TTC549 (cell line): Measurements from ENCODE around the gene CTR9.
"Not testable (repeated sequence)": the region's sequence is repeated elsewhere in the genome, so short reads cannot be mapped to it uniquely, and the experiment has no call there.

Experiments used
- FAIRE-seq: peaks from 2 replicates; lab custom pipeline; 2012; peaks lifted over from hg19 to GRCh38; lab: Jason Lieb, UNC

CTR9 gene

DNA sequence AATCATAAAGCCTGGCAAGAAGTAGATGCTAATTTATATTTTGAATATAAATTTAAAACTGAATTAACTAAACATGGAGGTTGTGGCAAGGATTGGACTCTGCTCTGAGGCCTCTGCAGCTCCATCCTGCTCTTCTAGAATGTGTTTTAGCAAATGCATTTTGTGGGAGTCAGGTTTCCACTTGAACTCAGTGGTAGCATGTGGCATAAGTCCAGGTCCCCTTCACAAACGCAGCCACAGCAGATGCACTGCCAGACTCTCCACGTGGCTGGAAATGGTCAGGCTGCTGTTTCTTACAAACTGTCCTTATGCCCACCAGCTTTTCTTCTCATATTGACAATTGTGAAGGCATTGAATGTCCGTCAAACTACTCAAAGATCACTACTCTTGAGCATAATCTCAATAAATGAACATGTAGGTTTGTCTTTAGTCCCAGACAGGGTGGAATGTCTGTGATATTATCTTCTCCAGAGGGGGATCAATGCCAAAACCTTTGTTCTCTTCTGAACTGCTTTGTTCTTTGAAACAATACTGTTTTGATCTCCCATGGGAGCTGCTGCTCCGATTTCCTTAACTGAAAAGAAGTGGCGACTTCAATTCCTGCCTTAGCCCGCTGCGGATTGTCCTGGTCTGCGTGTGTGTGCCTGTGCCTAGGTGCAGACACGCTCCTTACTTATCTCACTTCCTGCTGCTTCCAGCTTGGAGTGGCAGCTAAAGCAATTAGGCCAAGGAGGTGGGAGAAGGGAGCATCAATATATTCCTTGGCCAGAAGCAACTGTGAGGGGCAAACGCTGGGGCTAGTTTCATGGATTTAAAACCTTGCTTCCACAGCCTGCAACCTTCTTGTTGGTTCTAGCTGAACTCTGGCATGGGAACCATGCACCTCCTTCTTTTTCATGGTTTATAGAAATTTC lies 33.4 kb downstream of the CTR9 start:
- FAIRE-seq, result no peak

DNA sequence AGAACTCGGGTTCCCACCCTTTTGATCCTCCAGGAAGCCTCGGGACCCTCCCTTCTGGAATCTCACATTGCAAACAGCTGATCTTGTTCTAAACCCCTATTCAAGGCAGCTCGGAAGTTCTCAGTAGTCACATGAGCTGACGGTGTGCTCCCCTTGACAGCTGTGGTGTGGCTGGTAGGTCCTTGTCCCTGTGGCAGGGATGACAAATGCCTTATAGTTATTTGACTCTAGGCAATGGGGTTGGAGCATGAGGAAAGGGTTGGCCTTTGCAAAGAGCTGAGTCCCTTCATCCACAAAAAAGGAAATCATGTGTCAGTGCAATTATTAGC lies 34.1 kb downstream of the CTR9 start:
- no peak for FAIRE-seq

GRCh38 chr11:10786451-10786850 lies 35.4 kb downstream of the CTR9 start:
- FAIRE-seq, result no peak

DNA sequence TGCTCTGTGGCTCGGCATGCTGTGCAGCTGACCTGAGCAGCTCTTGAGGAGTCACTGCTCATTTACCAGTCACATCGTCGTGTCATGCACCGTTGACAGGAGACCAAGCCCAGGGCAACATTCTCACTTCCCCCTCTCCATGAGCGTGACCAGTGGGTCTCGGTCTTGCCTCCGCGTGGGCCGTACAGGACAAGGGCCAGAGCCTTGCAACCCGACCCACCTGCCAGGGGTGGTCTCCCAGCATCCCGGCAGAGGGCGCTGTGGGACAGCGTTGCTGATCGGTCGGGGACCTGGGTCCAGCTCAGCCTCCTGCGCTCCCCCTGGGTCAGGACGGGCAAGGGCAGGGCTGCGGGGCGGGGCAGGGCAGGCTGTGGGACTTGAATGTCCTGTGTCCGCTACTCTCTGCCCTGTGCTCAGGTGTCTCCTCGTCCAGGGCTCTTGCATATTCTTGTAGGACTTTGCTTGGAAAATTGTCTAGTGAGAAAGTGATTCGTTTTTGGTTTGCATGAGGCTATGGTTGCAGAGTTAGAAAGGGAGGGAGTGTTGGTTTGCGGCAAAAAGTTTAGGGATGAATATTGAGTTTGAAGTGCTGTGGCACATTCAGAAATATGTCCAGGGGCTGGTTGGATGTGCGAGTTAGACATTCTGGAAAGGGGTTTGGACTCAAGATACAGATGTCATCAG lies 41.5 kb downstream of the CTR9 start:
- FAIRE-seq, result no peak

DNA sequence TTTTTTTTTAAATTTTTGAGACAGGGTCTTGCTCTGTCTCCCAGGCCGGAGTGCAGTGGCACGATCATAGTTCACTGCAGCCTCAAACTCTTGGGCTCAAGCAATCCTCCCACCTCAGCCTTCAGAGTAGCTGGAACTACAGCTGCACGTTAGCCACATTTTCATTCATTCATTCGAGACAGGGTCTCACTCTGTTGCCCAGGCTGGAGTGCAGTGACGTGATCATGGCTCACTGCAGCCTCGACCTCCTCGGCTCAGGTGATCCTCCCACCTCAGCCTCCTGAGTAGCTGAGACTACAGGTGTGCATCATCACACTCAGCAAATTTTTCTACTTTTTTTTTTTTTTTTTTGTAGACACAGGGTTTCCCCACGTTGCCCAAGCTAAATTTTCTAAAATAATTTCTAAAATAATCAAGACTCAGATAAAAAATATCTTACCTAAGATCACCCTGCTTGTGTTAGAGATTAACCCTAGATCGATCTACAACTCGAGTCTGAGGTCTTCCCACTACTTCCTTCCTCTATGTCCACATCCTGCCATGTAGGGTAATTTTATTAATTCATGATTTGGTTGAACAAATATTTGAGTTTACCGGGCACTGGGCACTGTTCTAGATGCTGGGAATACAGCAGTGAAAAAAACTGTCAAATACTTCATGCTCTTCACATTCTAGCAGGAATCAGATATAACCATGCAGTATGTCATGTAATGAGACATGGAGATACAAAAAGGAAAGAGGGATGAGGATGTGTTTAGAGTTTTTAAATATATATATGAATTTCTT lies 42.6 kb downstream of the CTR9 start:
- no peak for FAIRE-seq

GRCh38 chr11:10796191-10796590 lies 45.1 kb downstream of the CTR9 start:
- FAIRE-seq, result no peak

- no peak for FAIRE-seq
These were observed 46.0 kb downstream of the CTR9 start for GRCh38 chr11:10797001-10797400.

DNA sequence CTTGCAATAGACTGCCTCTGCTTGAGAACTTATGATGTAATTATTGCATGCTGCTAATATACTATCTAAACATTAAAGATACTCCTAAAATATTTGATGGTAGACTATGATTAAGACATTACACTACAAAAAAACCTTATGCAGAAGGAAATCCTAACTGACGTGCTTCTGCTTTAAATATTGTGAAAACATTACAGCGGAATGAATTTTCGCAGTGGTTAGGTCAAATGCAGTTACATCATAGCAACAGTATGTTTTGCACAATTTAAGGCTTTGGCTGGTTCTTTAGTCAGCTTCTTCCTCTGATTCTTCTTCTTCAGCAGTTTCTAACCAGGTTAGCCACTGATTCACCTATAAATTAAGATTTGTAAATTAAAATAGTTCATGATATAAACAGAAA lies 46.5 kb downstream of the CTR9 start:
- no peak for FAIRE-seq

- FAIRE-seq, result no peak
These were observed 47.4 kb downstream of the CTR9 start for GRCh38 chr11:10798330-10798928.

- FAIRE-seq, result no peak
These were observed 49.2 kb downstream of the CTR9 start for GRCh38 chr11:10800292-10800691.

DNA sequence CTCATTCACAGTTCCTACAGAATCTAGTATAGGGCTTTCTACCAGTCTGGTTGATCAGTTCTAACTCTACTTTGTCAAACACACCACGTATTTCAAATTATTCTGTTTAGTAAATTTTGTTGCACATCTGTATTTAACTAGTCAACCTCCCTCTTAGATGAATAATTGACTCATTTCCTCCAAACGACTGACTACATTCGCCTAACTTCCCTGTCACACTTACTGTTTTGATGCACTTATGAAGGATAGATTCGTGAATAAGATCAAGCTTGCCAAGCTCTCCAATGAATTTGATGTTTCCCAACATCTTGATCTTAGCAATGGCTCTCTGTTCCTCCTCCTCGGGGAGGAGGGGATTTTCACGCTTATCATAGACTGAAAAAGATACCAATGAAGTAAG lies 52.6 kb downstream of the CTR9 start:
- FAIRE-seq, result no peak

DNA sequence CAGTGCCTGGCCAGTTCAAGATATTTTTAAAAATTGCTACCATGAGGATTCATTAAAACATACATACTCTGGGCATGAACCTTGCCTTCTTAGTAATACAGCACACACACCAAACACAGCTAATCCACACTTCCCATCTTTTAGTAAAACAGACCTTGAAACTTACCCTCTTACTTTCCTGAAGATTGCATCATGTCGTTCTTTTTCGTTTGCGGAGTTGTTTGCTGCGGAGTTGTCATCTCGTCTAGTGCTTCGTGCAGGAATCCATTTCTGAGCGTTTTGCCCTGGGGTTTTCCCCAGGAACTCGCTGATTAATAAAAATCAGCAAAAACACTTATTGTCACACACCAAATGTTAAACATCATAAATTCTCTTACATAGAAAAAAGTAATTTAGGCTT lies 54.7 kb downstream of the CTR9 start:
- FAIRE-seq, result no peak

GRCh38 chr11:10806206-10806605 lies 55.2 kb downstream of the CTR9 start:
- FAIRE-seq, result no peak

GRCh38 chr11:10807493-10808234 lies 56.6 kb downstream of the CTR9 start:
- no peak for FAIRE-seq

DNA sequence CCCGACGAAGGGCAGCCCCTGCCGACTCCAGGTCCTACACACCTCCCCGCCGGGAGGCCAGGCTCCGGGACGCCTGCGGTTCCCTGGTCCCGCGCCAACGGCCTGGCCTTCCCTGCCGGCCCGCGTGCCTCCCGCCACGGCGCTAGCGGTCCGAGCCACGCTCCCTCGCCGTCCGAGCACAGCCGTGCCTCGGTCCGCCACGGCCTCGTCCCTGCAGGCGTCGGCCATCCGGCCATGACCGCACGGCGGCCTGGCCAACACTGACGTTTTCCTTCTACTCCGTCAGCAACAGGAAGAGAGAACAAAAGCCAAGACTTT lies 57.1 kb downstream of the CTR9 start:
- no peak for FAIRE-seq

GRCh38 chr11:10808553-10809372 lies 57.7 kb downstream of the CTR9 start, which contains the start of gene EIF4G2:
TSS of gene EIF4G2 (minus strand) at chr11:10808926.
- FAIRE-seq, result peak; percentile 92

- FAIRE-seq, result no peak
These were observed 58.5 kb downstream of the CTR9 start for GRCh38 chr11:10809373-10810160.

DNA sequence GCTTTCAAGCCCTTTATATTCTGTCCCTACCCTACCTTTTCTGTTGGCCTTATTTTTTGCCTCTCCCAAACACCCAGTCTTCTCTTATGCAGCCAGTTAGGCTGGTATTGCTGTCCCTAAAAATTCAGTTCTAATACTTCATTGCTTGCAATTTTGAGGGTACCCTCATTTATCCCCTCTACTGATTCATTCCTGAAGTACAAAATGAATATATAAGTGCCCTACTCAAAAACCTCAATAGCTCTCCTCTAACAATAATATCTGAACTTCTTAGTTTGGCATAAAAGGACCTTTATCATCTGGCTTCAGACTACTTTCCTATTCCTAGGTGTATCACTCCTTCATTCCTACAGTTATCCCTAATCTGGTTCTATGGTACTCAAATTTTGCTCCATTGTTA lies 62.9 kb downstream of the CTR9 start:
- no peak for FAIRE-seq

DNA sequence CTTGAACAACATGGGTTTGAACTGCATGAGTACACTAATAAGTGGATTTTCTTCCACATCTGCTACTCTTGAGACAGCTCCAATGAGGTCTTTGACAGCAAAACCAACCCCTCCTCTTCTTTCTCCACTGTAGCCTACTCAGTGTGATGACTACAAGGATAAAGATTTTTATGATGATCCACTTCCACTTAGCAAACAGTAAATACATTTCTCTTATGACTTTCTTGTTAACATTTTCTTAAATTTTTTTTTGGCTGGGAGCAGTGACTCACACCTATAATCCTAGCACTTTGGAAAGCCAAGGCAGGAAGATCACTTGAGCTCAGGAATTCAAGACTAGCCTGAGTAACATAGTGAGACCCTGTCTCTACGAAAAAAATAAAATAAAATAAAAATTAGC lies 67.5 kb downstream of the CTR9 start:
- FAIRE-seq, result no peak

DNA sequence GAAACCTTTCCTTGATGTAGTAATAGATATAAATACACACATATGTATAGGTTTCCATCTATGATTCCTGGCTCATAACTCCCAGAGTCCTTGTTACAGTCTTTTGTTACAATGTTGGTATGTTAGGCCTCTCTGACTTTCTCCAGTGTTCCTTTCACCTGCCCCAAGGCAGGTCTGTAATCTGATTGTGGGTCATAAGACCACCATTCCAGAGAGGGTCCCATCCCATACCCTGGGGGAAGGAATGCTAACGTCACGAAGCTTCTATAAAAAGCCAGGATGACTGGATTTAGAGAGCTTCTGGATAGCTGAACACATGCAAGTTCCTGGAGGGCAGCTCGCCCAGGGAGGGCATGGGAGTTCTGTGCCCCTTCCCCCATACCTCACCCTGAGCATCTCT lies 71.4 kb downstream of the CTR9 start:
- not testable (repeated sequence) for FAIRE-seq
